Fibroblast of lung (primary cell): ENCODE data around the gene PIK3R3. TPM values are rescaled to one million over a fixed set of nuclear protein-coding genes. Genes with fewer than 3 reads are reported as not detected.
"Not testable (repeated sequence)": the region's sequence is repeated elsewhere in the genome, so short reads cannot be mapped to it uniquely, and the experiment has no call there.

Source experiments
- DNase-seq, 2 donors: peaks; one replicate each; pipeline versions ENCODE4 v3.0.0 to v3.0.0-alpha.2; 2010; ENCODE audit warnings: low read depth in 2 of 2
- H2AFZ ChIP-seq: 2 replicates; pipeline ENCODE4 v1.5.1; 2012; ENCODE audit warnings: low read length, control low read depth, inconsistent platforms
- H3K27ac ChIP-seq: 2 replicates; pipeline ENCODE4 v1.5.1; 2011; ENCODE audit warnings: low read length, control low read depth; ENCODE audit not compliant: insufficient read depth
- H3K27me3 ChIP-seq: 2 replicates; pipeline ENCODE4 v1.5.1; 2011; ENCODE audit warnings: mild to moderate bottlenecking, low read length; ENCODE audit not compliant: control insufficient read depth, insufficient read depth
- H3K36me3 ChIP-seq: 2 replicates; pipeline ENCODE4 v1.5.1; 2011; ENCODE audit warnings: low read length; ENCODE audit not compliant: control insufficient read depth, insufficient read depth
- H3K4me1 ChIP-seq: 2 replicates; pipeline ENCODE4 v1.5.1; 2011; ENCODE audit warnings: low read length; ENCODE audit not compliant: control insufficient read depth, insufficient read depth; ENCODE audit errors: extremely low read depth
- H3K4me2 ChIP-seq: 2 replicates; pipeline ENCODE4 v1.5.1; 2011; ENCODE audit warnings: low read length, control low read depth; ENCODE audit not compliant: insufficient read depth; ENCODE audit errors: extremely low read depth
- H3K4me3 ChIP-seq, 4 experiments: fragments of 200-600 bp in 1 of 4; sonication (generic) in 1 of 4; replicated peaks in 1 of 4; 2 replicates each; pipeline ENCODE4 v1.5.1; 2011 to 2016; ENCODE audit warnings: low read length in 4 of 4, low read depth in 3 of 4, mild to moderate bottlenecking in 3 of 4, control low read depth in 2 of 4, inconsistent platforms in 1 of 4, mixed read lengths in 1 of 4; ENCODE audit not compliant: insufficient read depth in 1 of 4; ENCODE audit errors: control extremely low read depth in 1 of 4
- H3K79me2 ChIP-seq: 2 replicates; pipeline ENCODE4 v1.5.1; 2012; ENCODE audit warnings: mild to moderate bottlenecking, low read length, inconsistent platforms; ENCODE audit not compliant: control insufficient read depth, insufficient read depth
- H3K9ac ChIP-seq: 2 replicates; pipeline ENCODE4 v1.5.1; 2011; ENCODE audit warnings: mild to moderate bottlenecking, low read length, control low read depth; ENCODE audit not compliant: insufficient read depth
- H3K9me3 ChIP-seq: 2 replicates; pipeline ENCODE4 v1.5.1; 2012; ENCODE audit warnings: low read depth, low read length; ENCODE audit not compliant: control insufficient read depth, insufficient read depth
- H4K20me1 ChIP-seq: 2 replicates; pipeline ENCODE4 v1.5.1; 2011; ENCODE audit warnings: low read length; ENCODE audit not compliant: control insufficient read depth, insufficient read depth; ENCODE audit errors: extremely low read depth
- CTCF ChIP-seq, 2 donors: IDR thresholded peaks in 1 of 2; conservative IDR thresholded peaks in 1 of 2; 1 replicate in 1 of 2; 2 replicates in 1 of 2; pipeline ENCODE4 v1.5.1; 2011 to 2012; ENCODE audit warnings: low read length in 2 of 2, control low read depth in 1 of 2, inconsistent platforms in 1 of 2, low read depth in 1 of 2, mild to moderate bottlenecking in 1 of 2
- EZH2 ChIP-seq: IDR thresholded peaks from 2 replicates; pipeline ENCODE4 v1.5.1; 2012; ENCODE audit warnings: low read length, control low read depth, mild to moderate bottlenecking; ENCODE audit errors: missing control alignments
- polyA plus RNA-seq, 2 donors: library from polyadenylated mRNA; depleted of rRNA in 1 of 2; stranded (reverse) in 1 of 2; unstranded in 1 of 2; fragments of >200 nt; gene quantifications; 2 replicates each; pipeline ENCODE4 v1.2.1, GENCODE V29; 2011 to 2012; ENCODE audit warnings: missing spikeins in 1 of 2
- total RNA-seq: library from RNA; depleted of rRNA; stranded (reverse); fragments of >200 nt; gene quantifications from 2 replicates; pipeline ENCODE4 v1.2.1, GENCODE V29; 2014

The PIK3R3 gene
- total and polyA plus RNA-seq, 2 donors (not counting 1 experiment from before 2014, with no cell fraction given): 3.3 to 4.1 TPM

- no peaks in the 10 kb centered on the region for H3K4me1 ChIP-seq
Observed at GRCh38 chr1:46098027-46098712, 34.3 kb downstream of the PIK3R3 start.

GRCh38 chr1:46097149-46097472, 35.3 kb downstream of the PIK3R3 start:
- H3K27ac ChIP-seq: no peak overlapping the region
- no peaks in the 10 kb centered on the region for H4K20me1 ChIP-seq
- H3K9me3 ChIP-seq: no peaks in the 10 kb centered on the region
- no peaks in the 10 kb centered on the region for H3K27me3 ChIP-seq
- TF ChIP-seq EZH2 (no peak), CTCF (conservative IDR thresholded peaks at IDR 0.05 in 1 of 2, IDR thresholded peaks at IDR 0.05 in 1 of 2; ENCODE audit: low read depth in 1 of 2, low read length in 2 of 2) (no peak)
- H3K9ac ChIP-seq: no peak overlapping the region
- no peak for DNase-seq
- no peak overlapping the region for H3K4me3 ChIP-seq
- no peaks in the 10 kb centered on the region for H3K79me2 ChIP-seq
- H3K36me3 ChIP-seq: no peaks in the 10 kb centered on the region
- no peak overlapping the region for H2AFZ ChIP-seq
- no peaks in the 10 kb centered on the region for H3K4me1 ChIP-seq
- no peak overlapping the region for H3K4me2 ChIP-seq

More at GRCh38 chr1:46098027-46098712, 34.3 kb downstream of the PIK3R3 start:
- peak in 1 of 2 donors; percentile 55 for DNase-seq
- Histone ChIP-seq H3K79me2 (no peaks in the 10 kb centered on the region), H3K4me3 (no peak overlapping the region), H3K27me3 (no peaks in the 10 kb centered on the region), H4K20me1 (no peaks in the 10 kb centered on the region), H2AFZ (no peak overlapping the region), H3K27ac (no peak overlapping the region), H3K36me3 (no peaks in the 10 kb centered on the region), H3K9me3 (no peaks in the 10 kb centered on the region), H3K4me2 (no peak overlapping the region), H3K9ac (no peak overlapping the region)
- no peak for TF ChIP-seq EZH2
- TF ChIP-seq CTCF (conservative IDR thresholded peaks at IDR 0.05 in 1 of 2, IDR thresholded peaks at IDR 0.05 in 1 of 2; ENCODE audit: low read depth in 1 of 2, low read length in 2 of 2): no peak

- H3K36me3 ChIP-seq: no peaks in the 10 kb centered on the region
- no peaks in the 10 kb centered on the region for H3K9me3 ChIP-seq
- no peaks in the 10 kb centered on the region for H4K20me1 ChIP-seq
- no peaks in the 10 kb centered on the region for H3K27me3 ChIP-seq
- H2AFZ ChIP-seq: no peak overlapping the region
- no peak overlapping the region for H3K27ac ChIP-seq
- DNase-seq: no peak
- H3K4me3 ChIP-seq: no peak overlapping the region
- H3K79me2 ChIP-seq: no peaks in the 10 kb centered on the region
- no peak for TF ChIP-seq EZH2
- TF ChIP-seq CTCF (conservative IDR thresholded peaks at IDR 0.05 in 1 of 2, IDR thresholded peaks at IDR 0.05 in 1 of 2; ENCODE audit: low read depth in 1 of 2, low read length in 2 of 2): no peak
- no peak overlapping the region for H3K4me2 ChIP-seq
- no peaks in the 10 kb centered on the region for H3K4me1 ChIP-seq
- no peak overlapping the region for H3K9ac ChIP-seq
Observed at GRCh38 chr1:46096269-46097148, 35.9 kb downstream of the PIK3R3 start.

- not testable (repeated sequence) for H3K9me3 ChIP-seq, H3K36me3 ChIP-seq, H3K27me3 ChIP-seq, H3K27ac ChIP-seq, H3K4me3 ChIP-seq, H3K9ac ChIP-seq, H4K20me1 ChIP-seq, H3K4me1 ChIP-seq, DNase-seq, H3K4me2 ChIP-seq, H3K79me2 ChIP-seq, H2AFZ ChIP-seq
Observed at GRCh38 chr1:46095110-46095509, 37.3 kb downstream of the PIK3R3 start.
